Neuron (in vitro differentiated cells): ENCODE results near the gene PLEKHF1.

ENCODE experiments used
- H2AFZ ChIP-seq: one replicate; pipeline ENCODE4 v1.6.1; 2013; ENCODE audit warnings: low read depth, mild to moderate bottlenecking, inconsistent platforms, low read length, moderate library complexity
- H3K27me3 ChIP-seq: one replicate; pipeline ENCODE4 v1.6.1; 2013; ENCODE audit warnings: low read length; ENCODE audit not compliant: insufficient read depth
- H3K36me3 ChIP-seq: one replicate; pipeline ENCODE4 v1.6.1; 2013; ENCODE audit warnings: low read length; ENCODE audit not compliant: insufficient read depth
- H3K4me1 ChIP-seq: one replicate; pipeline ENCODE4 v1.6.1; 2013; ENCODE audit warnings: low read length; ENCODE audit not compliant: insufficient read depth
- H3K4me3 ChIP-seq: 2 replicates; pipeline ENCODE4 v1.5.1; 2013; ENCODE audit warnings: mild to moderate bottlenecking, low read length, moderate library complexity
- H3K9me3 ChIP-seq: one replicate; pipeline ENCODE4 v1.6.1; 2013; ENCODE audit warnings: low read length

PLEKHF1 gene

GRCh38 chr19:29712744-29713516, 47.7 kb downstream of the PLEKHF1 start:
- peaks cover 14% of the 10 kb centered on the region for H3K36me3 ChIP-seq
- H3K27me3 ChIP-seq = no peaks in the 10 kb centered on the region
- no peak overlapping the region for H3K4me3 ChIP-seq
- no peaks in the 10 kb centered on the region for H3K9me3 ChIP-seq
- H2AFZ ChIP-seq = no peak overlapping the region
- H3K4me1 ChIP-seq = peaks cover 17% of the 10 kb centered on the region

GRCh38 chr19:29714371-29714952, 49.2 kb downstream of the PLEKHF1 start:
- peak overlapping the region; percentile 94 for H2AFZ ChIP-seq
- H3K4me1 ChIP-seq = peaks cover 17% of the 10 kb centered on the region
- peaks cover 5% of the 10 kb centered on the region for H3K36me3 ChIP-seq
- H3K4me3 ChIP-seq = peak overlapping the region; percentile 87
- H3K27me3 ChIP-seq = no peaks in the 10 kb centered on the region
- no peaks in the 10 kb centered on the region for H3K9me3 ChIP-seq

GRCh38 chr19:29714953-29715700, 49.9 kb downstream of the PLEKHF1 start, which contains the start of gene C19orf12:
C19orf12 (minus strand) TSS chr19:29715261; CDS start chr19:29708413, 6,848 bp downstream.
- Histone ChIP-seq H3K4me3 (peak within 1 kb of the TSS; percentile 87), H2AFZ (peak within 1 kb of the TSS; percentile 94), H3K4me1 (peaks cover 17% of the 10 kb centered on the region), H3K36me3 (peaks cover 5% of the 10 kb centered on the region), H3K9me3 (no peaks in the 10 kb centered on the region), H3K27me3 (no peaks in the 10 kb centered on the region)

GRCh38 chr19:29715701-29716581, 50.7 kb downstream of the PLEKHF1 start:
- Histone ChIP-seq H3K27me3 (no peaks in the 10 kb centered on the region), H3K36me3 (peaks cover 5% of the 10 kb centered on the region), H3K4me3 (peak overlapping the region; percentile 87), H2AFZ (peak overlapping the region; percentile 94), H3K4me1 (peaks cover 17% of the 10 kb centered on the region), H3K9me3 (no peaks in the 10 kb centered on the region)

DNA sequence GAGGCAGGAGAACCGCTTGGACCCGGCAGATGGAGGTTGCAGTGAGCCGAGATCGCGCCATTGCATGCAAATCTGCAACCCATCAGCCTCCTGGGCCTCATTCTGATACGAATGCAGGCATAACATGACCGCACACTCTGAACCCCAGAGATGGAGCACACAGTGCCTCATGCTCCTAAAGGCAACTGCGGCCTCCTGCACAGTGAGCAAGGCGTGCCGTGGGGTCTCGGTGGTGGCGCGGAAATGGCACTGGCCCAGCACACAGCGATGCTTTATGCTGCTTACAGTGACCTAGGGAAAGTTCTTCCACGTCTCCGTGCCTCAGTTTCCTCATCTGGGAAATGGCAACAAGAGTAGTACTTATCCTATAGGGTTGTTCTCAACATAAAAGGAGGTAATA, 51.8 kb downstream of the PLEKHF1 start:
- no peak overlapping the region for H3K4me3 ChIP-seq
- no peaks in the 10 kb centered on the region for H3K27me3 ChIP-seq
- H2AFZ ChIP-seq = no peak overlapping the region
- H3K4me1 ChIP-seq = peaks cover 19% of the 10 kb centered on the region
- no peaks in the 10 kb centered on the region for H3K9me3 ChIP-seq
- H3K36me3 ChIP-seq = peaks cover 5% of the 10 kb centered on the region

DNA sequence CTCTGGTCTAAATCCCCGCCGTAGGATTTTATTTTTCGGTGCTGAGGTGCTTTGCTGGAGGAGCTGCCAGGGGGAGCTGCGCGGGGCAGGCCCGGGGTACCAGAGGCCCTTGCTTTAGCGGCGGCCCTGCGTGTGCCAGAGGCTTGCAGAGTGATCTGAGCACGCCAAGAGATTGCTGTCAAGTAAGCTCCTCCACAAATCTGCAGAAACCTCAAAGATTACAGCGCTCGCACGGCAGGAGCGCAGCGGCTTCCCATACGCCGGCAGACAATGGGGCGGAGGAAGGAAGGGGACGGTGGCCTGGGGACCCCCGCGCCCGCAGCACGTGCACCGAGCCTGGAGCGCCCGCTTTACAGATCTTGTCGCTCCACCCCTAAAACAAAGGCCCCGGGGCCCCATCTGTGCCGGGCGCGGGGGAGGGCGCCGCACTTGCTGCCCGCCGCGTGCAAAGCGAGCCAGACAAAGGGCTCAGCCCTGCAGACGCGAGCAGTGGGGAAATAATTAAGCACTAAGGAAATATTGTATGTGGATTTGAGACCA, 58.9 kb downstream of the PLEKHF1 start:
- Histone ChIP-seq H3K27me3 (no peaks in the 10 kb centered on the region), H3K4me1 (peaks cover 19% of the 10 kb centered on the region), H3K36me3 (no peaks in the 10 kb centered on the region), H3K4me3 (peak overlapping the region; percentile 33), H3K9me3 (no peaks in the 10 kb centered on the region), H2AFZ (peak overlapping the region; percentile 86)

- no peaks in the 10 kb centered on the region for H3K36me3 ChIP-seq
- peak overlapping the region; percentile 86 for H2AFZ ChIP-seq
- no peaks in the 10 kb centered on the region for H3K9me3 ChIP-seq
- H3K4me1 ChIP-seq = peaks cover 19% of the 10 kb centered on the region
- H3K27me3 ChIP-seq = no peaks in the 10 kb centered on the region
- H3K4me3 ChIP-seq = peak overlapping the region; percentile 33
Measured at GRCh38 chr19:29724746-29725145, 59.5 kb downstream of the PLEKHF1 start.
